NCI-H2227 (cell line): Measurements from ENCODE around the gene IVD.

Experiments
- DNase-seq: peaks from one replicate; lab custom pipeline; 2025; ENCODE audit not compliant: unreplicated experiment; lab: John Stamatoyannopoulos, UW

IVD gene

GRCh38 chr15:40405501-40406381, at the start of gene IVD:
IVD (plus strand) TSS chr15:40405795; CDS start chr15:40405828, 33 bp downstream.
- DNase-seq, result peak; percentile 94

- DNase-seq, result no peak
These were observed 49.5 kb upstream of the IVD start for GRCh38 chr15:40355976-40356585.

- DNase-seq, result peak; percentile 6
These were observed 48.3 kb upstream of the IVD start for GRCh38 chr15:40357246-40357645.

- peak; percentile 88 for DNase-seq
These were observed 47.7 kb upstream of the IVD start, which contains the start of gene DISP2 for GRCh38 chr15:40357723-40358470. DISP2 (plus strand) TSS chr15:40358219; CDS start chr15:40358322, 103 bp downstream.

- DNase-seq, result peak; percentile 37
These were observed 46.9 kb upstream of the IVD start for GRCh38 chr15:40358471-40359353.

GRCh38 chr15:40360015-40360414, 45.6 kb upstream of the IVD start:
- no peak for DNase-seq

- no peak for DNase-seq
These were observed 44.0 kb upstream of the IVD start for GRCh38 chr15:40361640-40362039.

GRCh38 chr15:40363611-40364010, 42.0 kb upstream of the IVD start:
- no peak for DNase-seq

- no peak for DNase-seq
These were observed 41.3 kb upstream of the IVD start for GRCh38 chr15:40364251-40364650.

GRCh38 chr15:40365016-40365415, 40.6 kb upstream of the IVD start:
- no peak for DNase-seq

- no peak for DNase-seq
These were observed 39.8 kb upstream of the IVD start for GRCh38 chr15:40365624-40366456.

- DNase-seq, result no peak
These were observed 38.9 kb upstream of the IVD start for GRCh38 chr15:40366457-40367370.

- no peak for DNase-seq
These were observed 38.3 kb upstream of the IVD start for GRCh38 chr15:40367371-40367685.

GRCh38 chr15:40367686-40368611, 37.6 kb upstream of the IVD start:
- DNase-seq, result no peak

- DNase-seq, result no peak
These were observed 36.7 kb upstream of the IVD start for GRCh38 chr15:40368719-40369473.

- no peak for DNase-seq
These were observed 36.1 kb upstream of the IVD start for GRCh38 chr15:40369474-40369869.

- DNase-seq, result no peak
These were observed 35.6 kb upstream of the IVD start for GRCh38 chr15:40369971-40370370.
